Central memory CD8-positive, alpha-beta T cell (primary cell): ENCODE data around the gene SHQ1.
"Not testable (repeated sequence)": the region's sequence is repeated elsewhere in the genome, so short reads cannot be mapped to it uniquely, and the experiment has no call there.

Experiments used
- ATAC-seq: fragments of 150-1000 bp; cut with Tn5 transposase; replicated peaks from 2 replicates; pipeline ENCODE4 v1.10.0; 2022; ENCODE audit warnings: mild to moderate bottlenecking, moderate FRiP score, moderate number of reproducible peaks; ENCODE audit not compliant: poor library complexity, severe bottlenecking; ENCODE audit errors: extremely low read depth
- DNase-seq, 2 donors: peaks; one replicate each; pipeline ENCODE4 v3.0.0; 2021; ENCODE audit warnings: low spot score in 2 of 2
- H3K27ac Mint-ChIP-seq: one replicate; pipeline ENCODE4 v1.8.0; 2022; ENCODE audit warnings: low read depth, mild to moderate bottlenecking, moderate library complexity, mixed read lengths
- H3K27me3 Mint-ChIP-seq: one replicate; pipeline ENCODE4 v1.8.0; 2022; ENCODE audit warnings: mixed read lengths
- H3K36me3 Mint-ChIP-seq: one replicate; pipeline ENCODE4 v1.8.0; 2022; ENCODE audit warnings: mild to moderate bottlenecking, moderate library complexity, mixed read lengths; ENCODE audit not compliant: insufficient read depth
- H3K4me1 Mint-ChIP-seq: one replicate; pipeline ENCODE4 v1.8.0; 2022; ENCODE audit warnings: mixed read lengths
- H3K4me3 Mint-ChIP-seq: one replicate; pipeline ENCODE4 v1.8.0; 2022; ENCODE audit warnings: mild to moderate bottlenecking, moderate library complexity, mixed read lengths
- H3K9me3 Mint-ChIP-seq: one replicate; pipeline ENCODE4 v1.8.0; 2022; ENCODE audit warnings: mixed read lengths

The SHQ1 gene

GRCh38 chr3:72748659-72749058, 99.6 kb downstream of the SHQ1 start:
- no peaks in the 10 kb centered on the region for H3K27me3 Mint-ChIP-seq
- H3K36me3 Mint-ChIP-seq: peaks cover 4% of the 10 kb centered on the region
- H3K9me3 Mint-ChIP-seq: no peaks in the 10 kb centered on the region
- no peak overlapping the region for H3K27ac Mint-ChIP-seq
- H3K4me3 Mint-ChIP-seq: no peak overlapping the region
- H3K4me1 Mint-ChIP-seq: peaks cover 17% of the 10 kb centered on the region
- DNase-seq (no peak), ATAC-seq (no peak)

GRCh38 chr3:72746430-72747411, 101.5 kb downstream of the SHQ1 start:
- Mint-ChIP-seq H3K27ac (no peak overlapping the region), H3K27me3 (no peaks in the 10 kb centered on the region), H3K4me1 (peaks cover 17% of the 10 kb centered on the region), H3K36me3 (peaks cover 3% of the 10 kb centered on the region), H3K4me3 (no peak overlapping the region), H3K9me3 (no peaks in the 10 kb centered on the region)
- DNase-seq (no peak), ATAC-seq (no peak)

GRCh38 chr3:72745146-72745999, 102.9 kb downstream of the SHQ1 start:
- ATAC-seq (peak; percentile 75), DNase-seq (no peak)
- H3K36me3 Mint-ChIP-seq: peaks cover 3% of the 10 kb centered on the region
- no peaks in the 10 kb centered on the region for H3K9me3 Mint-ChIP-seq
- H3K27me3 Mint-ChIP-seq: no peaks in the 10 kb centered on the region
- peak overlapping the region; percentile 13 for H3K4me3 Mint-ChIP-seq
- no peak overlapping the region for H3K27ac Mint-ChIP-seq
- peaks cover 17% of the 10 kb centered on the region for H3K4me1 Mint-ChIP-seq

GRCh38 chr3:72744330-72744729, 103.9 kb downstream of the SHQ1 start:
- H3K27me3 Mint-ChIP-seq: no peaks in the 10 kb centered on the region
- DNase-seq (no peak), ATAC-seq (no peak)
- H3K4me1 Mint-ChIP-seq: peaks cover 22% of the 10 kb centered on the region
- no peak overlapping the region for H3K27ac Mint-ChIP-seq
- H3K9me3 Mint-ChIP-seq: no peaks in the 10 kb centered on the region
- peaks cover 3% of the 10 kb centered on the region for H3K36me3 Mint-ChIP-seq
- no peak overlapping the region for H3K4me3 Mint-ChIP-seq

- Mint-ChIP-seq H3K27me3 (no peaks in the 10 kb centered on the region), H3K4me3 (peak overlapping the region; percentile 79), H3K36me3 (peaks cover 2% of the 10 kb centered on the region), H3K27ac (peak overlapping the region; percentile 66), H3K9me3 (no peaks in the 10 kb centered on the region), H3K4me1 (peaks cover 21% of the 10 kb centered on the region)
- DNase-seq (no peak), ATAC-seq (no peak)
Observed at GRCh38 chr3:72739531-72740466, 108.4 kb downstream of the SHQ1 start.

GRCh38 chr3:72738752-72739530, 109.3 kb downstream of the SHQ1 start:
- Mint-ChIP-seq H3K4me1 (peaks cover 21% of the 10 kb centered on the region), H3K9me3 (no peaks in the 10 kb centered on the region), H3K4me3 (peak overlapping the region; percentile 79), H3K27ac (peak overlapping the region; percentile 66), H3K27me3 (no peaks in the 10 kb centered on the region), H3K36me3 (peaks cover 2% of the 10 kb centered on the region)
- peak; percentile 36 to 38 for DNase-seq
- peak; percentile 88 for ATAC-seq

GRCh38 chr3:72735072-72735471, 113.2 kb downstream of the SHQ1 start:
- not testable (repeated sequence) for H3K36me3 Mint-ChIP-seq, H3K9me3 Mint-ChIP-seq, H3K27me3 Mint-ChIP-seq, DNase-seq, ATAC-seq, H3K27ac Mint-ChIP-seq, H3K4me3 Mint-ChIP-seq
- peaks cover 21% of the 10 kb centered on the region for H3K4me1 Mint-ChIP-seq

GRCh38 chr3:72733676-72734075, 114.6 kb downstream of the SHQ1 start:
- no peaks in the 10 kb centered on the region for H3K27me3 Mint-ChIP-seq
- peaks cover 10% of the 10 kb centered on the region for H3K4me1 Mint-ChIP-seq
- H3K9me3 Mint-ChIP-seq: peaks cover 6% of the 10 kb centered on the region
- ATAC-seq (no peak), DNase-seq (no peak)
- H3K27ac Mint-ChIP-seq: no peak overlapping the region
- no peaks in the 10 kb centered on the region for H3K36me3 Mint-ChIP-seq
- H3K4me3 Mint-ChIP-seq: no peak overlapping the region

GRCh38 chr3:72732666-72733345, 115.4 kb downstream of the SHQ1 start:
- not testable (repeated sequence) for H3K9me3 Mint-ChIP-seq, H3K4me1 Mint-ChIP-seq, ATAC-seq, H3K4me3 Mint-ChIP-seq, DNase-seq, H3K36me3 Mint-ChIP-seq, H3K27me3 Mint-ChIP-seq, H3K27ac Mint-ChIP-seq

GRCh38 chr3:72728958-72729467, 119.2 kb downstream of the SHQ1 start:
- H3K4me1 Mint-ChIP-seq: no peaks in the 10 kb centered on the region
- H3K27ac Mint-ChIP-seq: no peak overlapping the region
- DNase-seq (no peak), ATAC-seq (no peak)
- H3K9me3 Mint-ChIP-seq: peaks cover 6% of the 10 kb centered on the region
- H3K36me3 Mint-ChIP-seq: no peaks in the 10 kb centered on the region
- no peak overlapping the region for H3K4me3 Mint-ChIP-seq
- H3K27me3 Mint-ChIP-seq: no peaks in the 10 kb centered on the region

GRCh38 chr3:72728329-72728889, 119.8 kb downstream of the SHQ1 start:
- no peak for DNase-seq
- no peaks in the 10 kb centered on the region for H3K36me3 Mint-ChIP-seq

More at GRCh38 chr3:72728329-72728889, 119.8 kb downstream of the SHQ1 start:
- H3K27ac Mint-ChIP-seq: no peak overlapping the region
- no peaks in the 10 kb centered on the region for H3K27me3 Mint-ChIP-seq
- no peak overlapping the region for H3K4me3 Mint-ChIP-seq
- no peaks in the 10 kb centered on the region for H3K4me1 Mint-ChIP-seq
- H3K9me3 Mint-ChIP-seq: peaks cover 6% of the 10 kb centered on the region
- ATAC-seq: no peak
